HUES64 (cell line): ENCODE results near the gene COBL.
"Not testable (repeated sequence)": the region's sequence is repeated elsewhere in the genome, so short reads cannot be mapped to it uniquely, and the experiment has no call there.

ENCODE experiments used
- H3K27ac ChIP-seq: 2 replicates; pipeline ENCODE4 v1.7.0; 2013; ENCODE audit warnings: low read depth, low read length, inconsistent platforms
- H3K27me3 ChIP-seq: 2 replicates; pipeline ENCODE4 v1.6.1; 2013; ENCODE audit warnings: mild to moderate bottlenecking, low read length; ENCODE audit not compliant: insufficient read depth
- H3K36me3 ChIP-seq: 2 replicates; pipeline ENCODE4 v1.6.1; 2013; ENCODE audit warnings: mild to moderate bottlenecking, low read length; ENCODE audit not compliant: insufficient read depth
- H3K4me1 ChIP-seq: 2 replicates; pipeline ENCODE4 v1.6.1; 2013; ENCODE audit warnings: mild to moderate bottlenecking, low read length, moderate library complexity; ENCODE audit not compliant: insufficient read depth
- H3K4me3 ChIP-seq: 2 replicates; pipeline ENCODE4 v1.5.1; 2013; ENCODE audit warnings: mild to moderate bottlenecking, low read length, moderate library complexity
- H3K9ac ChIP-seq: 2 replicates; pipeline ENCODE4 v1.6.1; 2013; ENCODE audit warnings: mild to moderate bottlenecking, low read depth, low read length
- H3K9me3 ChIP-seq: 2 replicates; pipeline ENCODE4 v1.6.1; 2013; ENCODE audit warnings: low read depth, low read length; ENCODE audit not compliant: insufficient read depth
- WGBS: fragments of 150-250, 120-280 bp; methylation state at CpG from one replicate; pipeline ENCODE4 v1.1.7; 2013; ENCODE audit warnings: missing lambda C conversion rate; 5-methylcytosine and 5-hydroxymethylcytosine counted together

The COBL gene

DNA sequence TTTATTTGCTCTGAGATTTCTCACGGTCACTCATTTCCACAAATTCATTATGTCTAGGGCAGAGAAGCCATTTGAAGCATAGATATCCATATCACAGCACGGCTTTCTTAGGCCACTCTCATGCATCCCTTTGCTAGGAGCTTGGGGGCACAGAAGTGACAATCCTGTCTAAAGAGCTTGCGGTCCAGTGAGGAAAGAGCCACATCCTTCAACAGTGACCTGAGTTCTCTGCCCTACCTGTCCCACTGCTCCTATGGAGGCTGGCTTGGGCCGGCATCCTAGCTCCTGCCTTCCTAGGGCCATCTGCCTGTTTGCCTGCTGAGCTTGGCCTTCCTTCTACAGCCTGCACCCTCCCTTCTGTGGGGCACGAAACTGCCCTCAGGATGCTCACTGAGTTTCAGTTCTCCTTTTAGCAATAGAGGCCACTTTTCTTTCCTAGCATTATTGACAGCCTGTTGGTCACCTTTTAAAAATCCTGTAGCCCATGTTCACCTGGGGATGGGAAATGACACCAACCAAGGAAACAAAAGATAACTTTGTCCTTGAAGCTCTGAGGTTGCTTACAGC, 321.8 kb downstream of the COBL start:
- Histone ChIP-seq H3K36me3 (no peaks in the 10 kb centered on the region), H3K9me3 (no peaks in the 10 kb centered on the region), H3K4me1 (no peaks in the 10 kb centered on the region), H3K27ac (no peak overlapping the region), H3K27me3 (no peaks in the 10 kb centered on the region), H3K9ac (no peak overlapping the region), H3K4me3 (no peak overlapping the region)
- WGBS = 92% methylated on average over 4 of the region's 5 CpGs

GRCh38 chr7:50990214-50990613, 326.4 kb downstream of the COBL start:
- peaks cover 14% of the 10 kb centered on the region for H3K4me1 ChIP-seq
- no CpG with 5 or more reads among the region's 1 CpG for WGBS
- H3K9me3 ChIP-seq = not testable (repeated sequence)

GRCh38 chr7:50988988-50989387, 327.6 kb downstream of the COBL start:
- H3K4me3 ChIP-seq = no peak overlapping the region
- no peaks in the 10 kb centered on the region for H3K9me3 ChIP-seq
- H3K9ac ChIP-seq = no peak overlapping the region
- H3K4me1 ChIP-seq = peaks cover 19% of the 10 kb centered on the region
- no peak overlapping the region for H3K27ac ChIP-seq
- 100% methylated on average over 1 of the region's 1 CpG for WGBS
- no peaks in the 10 kb centered on the region for H3K27me3 ChIP-seq
- no peaks in the 10 kb centered on the region for H3K36me3 ChIP-seq

More at GRCh38 chr7:50990214-50990613, 326.4 kb downstream of the COBL start:
- not testable (repeated sequence) for H3K4me3 ChIP-seq, H3K9ac ChIP-seq, H3K36me3 ChIP-seq, H3K27ac ChIP-seq, H3K27me3 ChIP-seq

- Histone ChIP-seq H3K4me1 (peaks cover 24% of the 10 kb centered on the region), H3K9me3 (no peaks in the 10 kb centered on the region), H3K9ac (no peak overlapping the region), H3K36me3 (no peaks in the 10 kb centered on the region), H3K4me3 (no peak overlapping the region), H3K27me3 (no peaks in the 10 kb centered on the region), H3K27ac (no peak overlapping the region; the same call in 1 of the 2 replicates)
- WGBS = 72% methylated on average over 6 of the region's 6 CpGs
Measured at GRCh38 chr7:50988465-50988864, 328.1 kb downstream of the COBL start.

- H3K4me3 ChIP-seq = no peak overlapping the region
- H3K9ac ChIP-seq = no peak overlapping the region
- peaks cover 31% of the 10 kb centered on the region for H3K4me1 ChIP-seq
- H3K36me3 ChIP-seq = no peaks in the 10 kb centered on the region
- H3K27ac ChIP-seq = no peak overlapping the region
- WGBS = 91% methylated on average over 3 of the region's 4 CpGs
- H3K27me3 ChIP-seq = no peaks in the 10 kb centered on the region
- no peaks in the 10 kb centered on the region for H3K9me3 ChIP-seq
Measured at GRCh38 chr7:50985096-50985495, 331.5 kb downstream of the COBL start.

- Histone ChIP-seq H3K36me3 (no peaks in the 10 kb centered on the region), H3K27ac (no peak overlapping the region), H3K4me1 (peaks cover 31% of the 10 kb centered on the region), H3K9ac (no peak overlapping the region), H3K4me3 (no peak overlapping the region), H3K9me3 (no peaks in the 10 kb centered on the region), H3K27me3 (no peaks in the 10 kb centered on the region)
- WGBS = 11% methylated on average over 1 of the region's 1 CpG
Measured at GRCh38 chr7:50983850-50984249, 332.8 kb downstream of the COBL start.

GRCh38 chr7:50982626-50983025, 334.0 kb downstream of the COBL start:
- Histone ChIP-seq H3K4me3 (no peak overlapping the region), H3K27me3 (no peaks in the 10 kb centered on the region), H3K9ac (no peak overlapping the region), H3K9me3 (no peaks in the 10 kb centered on the region), H3K27ac (no peak overlapping the region), H3K4me1 (peaks cover 18% of the 10 kb centered on the region), H3K36me3 (no peaks in the 10 kb centered on the region)
- WGBS = 53% methylated on average over 2 of the region's 2 CpGs

GRCh38 chr7:50981743-50982142, 334.9 kb downstream of the COBL start:
- no peak overlapping the region for H3K9ac ChIP-seq
- H3K36me3 ChIP-seq = no peaks in the 10 kb centered on the region
- H3K27ac ChIP-seq = no peak overlapping the region
- H3K4me1 ChIP-seq = peaks cover 17% of the 10 kb centered on the region
- 92% methylated on average over 6 of the region's 6 CpGs for WGBS
- H3K9me3 ChIP-seq = no peaks in the 10 kb centered on the region
- H3K27me3 ChIP-seq = no peaks in the 10 kb centered on the region
- H3K4me3 ChIP-seq = no peak overlapping the region

- 100% methylated on average over 1 of the region's 3 CpGs for WGBS
- Histone ChIP-seq H3K36me3 (no peaks in the 10 kb centered on the region), H3K9ac (no peak overlapping the region), H3K27me3 (no peaks in the 10 kb centered on the region), H3K27ac (no peak overlapping the region), H3K4me3 (no peak overlapping the region), H3K4me1 (peaks cover 17% of the 10 kb centered on the region), H3K9me3 (no peaks in the 10 kb centered on the region)
Measured at GRCh38 chr7:50980411-50980810, 336.2 kb downstream of the COBL start.

GRCh38 chr7:50978633-50979215, 337.9 kb downstream of the COBL start:
- Histone ChIP-seq H3K27me3 (no peaks in the 10 kb centered on the region), H3K27ac (no peak overlapping the region), H3K4me1 (peaks cover 10% of the 10 kb centered on the region), H3K9ac (no peak overlapping the region), H3K4me3 (no peak overlapping the region), H3K9me3 (no peaks in the 10 kb centered on the region), H3K36me3 (no peaks in the 10 kb centered on the region)
- WGBS = 90% methylated on average over 2 of the region's 2 CpGs

DNA sequence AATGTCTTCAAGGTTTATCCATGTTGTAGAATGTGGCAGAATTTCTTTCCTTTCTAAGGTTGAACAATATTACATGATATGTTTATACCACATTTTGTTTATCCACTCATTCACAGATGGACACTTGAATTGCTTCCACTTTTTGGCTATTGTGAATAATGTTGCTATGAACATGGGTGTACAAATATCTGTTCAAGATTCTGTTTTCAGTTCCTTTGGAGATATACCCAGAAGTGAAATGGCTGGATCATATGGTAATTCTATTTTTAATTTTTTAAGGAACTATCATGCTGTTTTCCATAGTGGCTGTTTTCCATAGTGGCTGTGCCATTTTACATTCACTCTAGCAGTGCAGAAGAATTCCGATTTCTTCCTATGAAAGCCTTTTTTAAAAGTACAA, 339.2 kb downstream of the COBL start:
- no peak overlapping the region for H3K27ac ChIP-seq
- H3K9ac ChIP-seq = no peak overlapping the region
- H3K4me3 ChIP-seq = no peak overlapping the region
- H3K36me3 ChIP-seq = no peaks in the 10 kb centered on the region
- H3K4me1 ChIP-seq = no peaks in the 10 kb centered on the region
- H3K27me3 ChIP-seq = no peaks in the 10 kb centered on the region
- H3K9me3 ChIP-seq = no peaks in the 10 kb centered on the region
- WGBS = 100% methylated on average over 1 of the region's 1 CpG

DNA sequence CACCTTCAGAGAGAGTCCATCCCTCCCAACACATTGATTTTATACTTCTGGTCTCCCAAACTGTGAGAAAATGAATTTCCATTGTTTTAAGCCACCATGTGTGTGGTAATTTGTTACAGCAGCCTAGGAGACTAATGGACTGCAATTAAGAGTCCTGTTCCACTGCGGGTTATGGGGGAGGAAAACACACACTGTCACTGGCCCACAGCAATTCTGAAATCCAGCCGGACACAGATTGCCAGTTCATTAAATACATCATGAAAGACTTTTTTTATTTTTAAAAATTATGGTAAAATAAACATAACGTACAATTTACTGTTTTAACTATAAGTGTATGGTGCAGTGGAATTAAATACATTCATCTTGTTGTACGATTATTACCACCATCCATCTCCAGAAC, 340.5 kb downstream of the COBL start:
- no peaks in the 10 kb centered on the region for H3K36me3 ChIP-seq
- H3K27me3 ChIP-seq = no peaks in the 10 kb centered on the region
- no peaks in the 10 kb centered on the region for H3K4me1 ChIP-seq
- H3K27ac ChIP-seq = no peak overlapping the region
- H3K4me3 ChIP-seq = no peak overlapping the region
- 86% methylated on average over 2 of the region's 4 CpGs for WGBS
- no peak overlapping the region for H3K9ac ChIP-seq
- no peaks in the 10 kb centered on the region for H3K9me3 ChIP-seq
